ENCODE data around the gene HSD17B1.
"Not testable (repeated sequence)": the region's sequence is repeated elsewhere in the genome, so short reads cannot be mapped to it uniquely, and the experiment has no call there.

HSD17B1 gene

DNA sequence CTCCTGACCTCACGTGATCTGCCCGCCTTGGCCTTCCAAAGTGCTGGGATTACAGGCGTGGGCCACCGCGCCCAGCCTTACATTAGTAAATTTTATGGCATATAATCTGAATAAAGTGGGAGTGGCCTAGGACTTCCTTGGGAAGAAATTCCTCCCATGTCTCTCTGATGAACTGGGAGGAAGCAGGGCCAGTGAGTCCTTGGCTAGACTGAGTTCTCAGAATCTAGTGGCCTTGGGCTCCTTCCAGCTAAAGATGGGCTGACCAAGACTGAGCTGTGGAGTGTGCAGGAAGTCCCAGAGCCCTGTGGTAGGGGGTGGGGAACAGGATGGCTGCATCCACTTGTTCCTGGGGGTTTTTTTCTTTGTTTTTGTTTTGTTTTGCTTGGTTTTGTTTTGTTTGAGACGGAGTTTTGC, 26.7 kb upstream of the HSD17B1 start:
- no peak for FAIRE-seq

DNA sequence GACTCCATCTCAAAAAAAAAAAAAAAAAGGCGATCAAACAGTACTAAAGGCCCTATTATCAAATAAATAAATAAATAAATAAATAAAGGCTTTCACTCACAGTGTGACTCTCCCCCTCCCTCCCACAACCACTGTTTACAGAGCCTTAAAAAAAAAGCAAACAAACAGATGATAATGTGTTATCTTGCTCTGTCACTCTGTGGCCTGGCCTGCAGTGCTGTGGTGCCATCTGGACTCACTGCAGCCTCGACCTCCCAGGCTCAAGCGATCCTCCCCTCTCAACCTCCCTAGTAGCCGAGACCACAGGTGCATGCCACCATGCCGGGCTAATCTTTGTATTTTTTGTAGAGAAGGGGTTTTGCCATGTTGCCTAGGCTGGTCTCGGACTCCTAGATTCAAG, 24.8 kb upstream of the HSD17B1 start:
- no peak for FAIRE-seq

DNA sequence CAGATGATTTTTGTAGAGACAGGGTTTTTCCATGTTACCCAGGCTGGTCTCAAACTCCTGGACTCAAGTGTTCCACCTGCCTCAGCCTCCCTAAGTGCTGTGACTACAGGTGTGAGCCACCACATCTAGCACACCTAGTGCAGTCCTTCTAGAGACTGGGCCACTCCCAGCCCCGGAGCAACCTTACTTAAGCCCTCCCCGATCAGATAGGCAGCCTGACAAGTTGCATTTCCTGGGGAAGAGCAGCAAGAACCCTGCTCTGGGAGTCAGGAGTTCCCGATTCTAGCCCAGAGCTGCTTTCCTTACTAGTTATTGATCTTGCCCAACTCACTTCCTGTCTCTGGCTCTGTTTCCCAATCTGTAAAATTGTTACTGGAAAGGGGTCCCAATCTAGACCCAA, 23.7 kb upstream of the HSD17B1 start:
- no peak for FAIRE-seq

DNA sequence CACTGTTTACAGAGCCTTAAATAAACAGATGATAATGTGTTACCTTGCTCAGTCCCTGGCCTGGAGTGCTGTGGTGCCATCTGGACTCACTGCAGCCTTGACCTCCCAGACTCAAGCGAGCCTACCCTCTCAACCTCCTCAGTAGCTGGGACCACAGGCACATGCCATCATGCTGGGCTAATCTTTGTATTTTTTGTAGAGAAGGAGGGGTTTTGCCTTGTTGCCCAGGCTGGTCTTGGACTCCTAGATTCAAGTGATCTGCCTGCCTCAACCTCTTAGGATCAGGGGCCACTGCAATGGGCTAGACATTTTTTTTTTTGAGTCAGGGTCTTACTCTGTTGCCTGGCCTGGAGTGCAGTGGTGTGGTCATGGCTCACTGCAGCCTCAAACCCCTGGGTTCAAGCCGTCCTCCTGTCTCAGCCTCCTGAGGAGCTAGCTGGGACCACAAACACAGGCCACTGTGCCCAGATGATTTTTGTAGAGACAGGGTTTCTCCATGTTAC, 21.7 kb upstream of the HSD17B1 start:
- FAIRE-seq: no peak

DNA sequence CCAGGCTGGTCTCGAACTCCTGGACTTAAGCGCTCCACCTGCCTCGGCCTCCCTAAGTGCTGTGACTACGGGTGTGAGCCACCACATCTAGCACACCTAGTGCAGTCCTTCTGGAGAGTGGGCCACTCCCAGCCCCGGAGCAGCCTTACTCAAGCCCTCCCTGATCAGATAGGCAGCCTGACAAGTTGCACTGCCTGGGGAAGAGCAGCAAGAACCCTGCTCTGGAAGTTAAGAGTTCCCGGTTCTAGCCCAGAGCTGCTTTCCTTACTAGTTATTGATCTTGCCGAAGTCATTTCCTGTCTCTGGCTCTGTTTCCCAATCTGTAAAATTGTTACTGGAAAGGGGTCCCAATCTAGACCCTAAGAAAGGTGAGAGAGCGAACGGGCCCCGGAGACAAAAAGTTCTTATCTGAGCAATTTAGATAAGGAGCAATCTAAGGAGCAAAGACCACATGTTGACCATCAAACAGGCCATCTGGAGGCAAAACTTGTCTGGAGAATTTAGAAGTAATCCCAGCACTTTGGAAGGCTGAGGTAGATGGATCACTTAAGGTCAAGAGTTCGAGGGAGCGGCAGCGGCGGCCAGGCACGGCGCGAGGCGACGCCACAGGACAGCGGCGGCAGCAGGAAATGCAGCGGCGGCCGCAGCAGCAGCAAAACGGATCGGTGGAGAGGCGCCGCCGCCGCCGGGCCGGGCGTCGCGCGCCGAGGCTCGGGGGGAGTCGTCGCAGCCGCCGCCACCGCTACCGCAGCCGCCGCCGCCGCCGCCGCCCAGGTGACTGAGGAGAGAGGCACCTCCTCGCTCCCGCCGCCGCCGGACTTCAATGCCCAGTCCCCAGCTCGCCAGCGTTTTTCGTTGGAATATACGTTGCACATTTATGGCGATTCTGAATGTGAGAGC, 21.0 kb upstream of the HSD17B1 start:
- FAIRE-seq: no peak

DNA sequence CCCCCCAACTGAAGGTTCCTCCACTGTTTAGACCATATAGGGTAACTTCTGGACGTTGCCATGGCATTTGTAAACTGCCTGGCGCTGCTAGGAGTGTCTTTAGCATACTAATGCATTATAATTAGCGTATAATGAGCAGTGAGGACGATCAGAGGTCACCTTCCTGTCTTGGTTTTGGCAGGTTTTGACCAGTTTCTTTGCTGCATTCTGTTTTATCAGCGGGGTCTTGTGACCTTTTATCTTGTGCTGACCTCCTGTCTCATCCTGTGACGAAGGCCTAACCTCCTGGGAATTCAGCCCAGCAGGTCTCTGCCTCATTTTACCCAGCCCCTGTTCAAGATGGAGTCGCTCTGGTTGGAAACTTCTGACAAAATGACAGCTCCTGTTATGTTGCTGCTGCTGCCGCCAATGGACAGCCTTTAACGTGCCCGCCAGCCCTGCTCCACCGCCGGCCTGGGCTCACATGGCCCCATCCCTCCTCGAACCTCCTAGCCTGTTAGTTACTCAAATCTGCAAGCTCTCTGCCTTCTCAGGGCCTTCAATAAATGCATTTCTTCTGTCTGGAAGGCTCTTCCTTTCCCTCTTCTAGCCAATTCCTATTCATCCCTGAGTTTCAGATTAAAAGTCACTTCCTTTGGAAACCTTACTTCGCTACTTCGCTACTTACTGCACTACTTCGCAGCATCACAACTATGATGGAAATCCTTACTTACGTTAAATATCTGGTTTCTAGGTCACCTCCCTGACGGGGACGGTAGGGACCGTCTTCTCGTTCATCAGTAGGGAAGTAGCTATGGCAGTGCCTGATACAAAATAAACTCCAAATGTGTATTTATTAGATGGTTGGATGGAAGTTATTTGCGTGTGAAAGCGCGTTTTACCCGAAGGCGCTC, 17.3 kb upstream of the HSD17B1 start:
- no peak for FAIRE-seq

DNA sequence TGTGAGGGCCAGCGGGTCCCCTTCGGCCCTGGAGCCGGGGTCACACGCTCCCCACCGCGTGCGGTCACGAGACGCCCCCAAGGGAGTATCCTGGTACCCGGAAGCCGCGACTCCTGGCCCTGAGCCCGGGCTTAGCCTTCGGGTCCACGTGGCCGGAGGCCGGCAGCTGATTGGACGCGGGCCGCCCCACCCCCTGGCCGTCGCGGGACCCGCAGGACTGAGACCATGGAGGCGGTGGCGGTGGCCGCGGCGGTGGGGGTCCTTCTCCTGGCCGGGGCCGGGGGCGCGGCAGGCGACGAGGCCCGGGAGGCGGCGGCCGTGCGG, 16.7 kb upstream of the HSD17B1 start, which contains the start of gene NAGLU:
Gene NAGLU, plus strand, starts transcription at position 194 of the 324 bp plus-strand sequence. Its CDS starts 32 bp downstream, at position 226.
- no peak for FAIRE-seq

DNA sequence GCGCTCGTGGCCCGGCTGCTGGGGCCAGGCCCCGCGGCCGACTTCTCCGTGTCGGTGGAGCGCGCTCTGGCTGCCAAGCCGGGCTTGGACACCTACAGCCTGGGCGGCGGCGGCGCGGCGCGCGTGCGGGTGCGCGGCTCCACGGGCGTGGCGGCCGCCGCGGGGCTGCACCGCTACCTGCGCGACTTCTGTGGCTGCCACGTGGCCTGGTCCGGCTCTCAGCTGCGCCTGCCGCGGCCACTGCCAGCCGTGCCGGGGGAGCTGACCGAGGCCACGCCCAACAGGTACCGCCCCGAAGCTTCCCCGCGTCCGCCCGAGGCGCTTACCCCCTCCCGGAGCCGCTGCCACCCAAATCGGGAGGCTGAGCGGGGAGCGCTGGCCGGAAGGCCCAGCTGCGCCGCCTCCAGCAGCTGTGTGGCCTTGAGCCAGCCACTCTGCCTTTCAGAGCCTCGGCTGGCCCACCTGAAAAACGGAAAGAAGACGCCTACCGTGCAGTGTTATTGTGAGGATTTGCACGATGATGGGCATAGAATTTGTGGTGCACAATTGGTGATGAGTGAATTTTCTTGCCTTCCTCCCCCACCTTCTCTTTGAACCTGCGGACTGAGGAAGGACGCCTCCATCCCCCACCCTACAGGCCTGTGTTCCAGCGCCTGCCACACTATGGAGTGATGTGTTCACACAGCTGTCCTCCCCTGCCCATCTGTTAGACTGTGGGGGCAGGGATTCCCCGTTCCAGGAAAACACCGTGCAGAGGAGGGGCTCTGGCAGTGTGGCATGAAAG, 16.2 kb upstream of the HSD17B1 start:
- FAIRE-seq: no peak

DNA sequence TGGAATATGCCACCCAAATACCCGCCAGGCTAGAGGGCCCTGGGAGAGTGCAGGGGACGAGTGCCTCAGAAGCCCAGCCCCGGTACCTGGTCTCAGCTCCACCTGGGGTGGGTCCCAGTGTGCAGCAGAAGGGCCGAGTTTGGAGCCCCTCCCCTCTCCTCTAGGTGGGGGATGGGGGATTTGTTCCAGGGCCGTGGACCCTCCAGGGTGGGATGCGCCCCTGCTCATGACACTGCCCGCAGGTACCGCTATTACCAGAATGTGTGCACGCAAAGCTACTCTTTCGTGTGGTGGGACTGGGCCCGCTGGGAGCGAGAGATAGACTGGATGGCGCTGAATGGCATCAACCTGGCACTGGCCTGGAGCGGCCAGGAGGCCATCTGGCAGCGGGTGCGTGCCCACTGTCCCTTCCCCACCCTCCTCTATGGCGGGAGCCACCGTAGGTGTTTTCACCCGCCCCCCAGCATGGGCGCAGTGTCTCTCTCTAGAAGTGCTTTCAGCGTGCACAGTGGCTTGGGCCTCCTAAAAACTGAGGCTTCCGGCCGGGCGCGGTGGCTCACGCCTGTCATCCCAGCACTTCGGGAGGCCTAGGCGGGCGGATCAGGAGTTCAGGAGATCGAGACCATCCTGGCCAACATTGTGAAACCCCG, 15.4 kb upstream of the HSD17B1 start:
- FAIRE-seq: no peak

DNA sequence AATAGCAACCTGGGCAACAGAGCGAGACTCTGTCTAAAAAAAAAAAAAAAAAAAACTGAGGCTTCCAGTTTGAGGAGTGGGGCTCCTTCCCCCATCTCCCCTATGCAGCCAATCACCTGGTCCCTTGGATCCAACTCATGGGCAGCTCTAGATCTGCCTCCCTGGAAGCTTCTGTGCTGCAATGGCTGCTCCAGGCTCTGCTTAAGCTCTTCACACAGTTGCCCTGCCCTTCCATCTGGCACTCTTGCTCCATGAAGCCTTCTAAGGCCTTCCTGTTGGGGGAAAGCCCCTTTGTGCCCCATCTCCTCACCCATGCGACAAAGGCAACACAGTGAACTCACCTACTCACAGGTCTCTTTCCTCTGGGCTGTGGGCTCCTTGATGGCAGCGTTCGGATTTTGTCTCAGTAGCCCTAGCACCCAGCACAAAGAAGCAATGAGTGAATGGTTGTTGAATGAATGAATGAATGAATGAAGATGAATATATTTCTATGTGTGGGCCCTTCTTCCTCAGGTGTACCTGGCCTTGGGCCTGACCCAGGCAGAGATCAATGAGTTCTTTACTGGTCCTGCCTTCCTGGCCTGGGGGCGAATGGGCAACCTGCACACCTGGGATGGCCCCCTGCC, 14.8 kb upstream of the HSD17B1 start:
- no peak for FAIRE-seq

DNA sequence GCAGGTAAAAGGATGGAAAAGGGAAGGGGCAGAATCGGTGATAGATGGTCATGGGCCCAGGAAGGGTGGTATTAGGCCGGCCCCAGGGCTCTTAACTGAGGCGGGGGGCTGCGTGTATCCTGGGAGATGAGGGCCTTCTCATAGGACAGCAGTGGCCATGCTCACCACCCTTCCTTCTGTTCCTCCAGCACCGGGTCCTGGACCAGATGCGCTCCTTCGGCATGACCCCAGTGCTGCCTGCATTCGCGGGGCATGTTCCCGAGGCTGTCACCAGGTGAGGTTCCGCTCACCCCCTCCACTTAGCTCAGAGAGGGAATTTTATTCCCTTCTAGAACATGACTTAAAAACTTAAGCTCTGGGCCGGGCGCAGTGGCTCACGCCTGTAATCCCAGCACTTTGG, 14.2 kb upstream of the HSD17B1 start:
- FAIRE-seq: no peak

DNA sequence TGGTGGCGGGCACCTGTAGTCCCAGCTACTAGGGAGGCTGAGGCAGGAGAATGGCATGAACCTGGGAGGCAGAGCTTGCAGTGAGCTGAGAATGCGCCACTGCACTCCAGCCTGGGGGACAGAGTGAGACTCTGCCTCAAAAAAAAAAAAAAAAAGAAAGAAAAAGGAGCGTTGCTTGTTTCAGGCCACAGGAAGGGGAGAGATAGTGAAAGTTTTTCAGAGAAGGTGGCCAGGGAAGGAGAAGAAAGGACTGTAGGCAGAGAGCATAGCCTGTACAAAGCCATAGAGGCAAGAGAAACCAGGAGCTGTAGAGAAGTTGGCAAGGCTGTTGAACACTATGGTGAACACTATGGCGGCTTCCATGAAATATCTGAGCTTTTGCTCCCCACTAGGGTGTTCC, 12.2 kb upstream of the HSD17B1 start:
- not testable (repeated sequence) for FAIRE-seq

DNA sequence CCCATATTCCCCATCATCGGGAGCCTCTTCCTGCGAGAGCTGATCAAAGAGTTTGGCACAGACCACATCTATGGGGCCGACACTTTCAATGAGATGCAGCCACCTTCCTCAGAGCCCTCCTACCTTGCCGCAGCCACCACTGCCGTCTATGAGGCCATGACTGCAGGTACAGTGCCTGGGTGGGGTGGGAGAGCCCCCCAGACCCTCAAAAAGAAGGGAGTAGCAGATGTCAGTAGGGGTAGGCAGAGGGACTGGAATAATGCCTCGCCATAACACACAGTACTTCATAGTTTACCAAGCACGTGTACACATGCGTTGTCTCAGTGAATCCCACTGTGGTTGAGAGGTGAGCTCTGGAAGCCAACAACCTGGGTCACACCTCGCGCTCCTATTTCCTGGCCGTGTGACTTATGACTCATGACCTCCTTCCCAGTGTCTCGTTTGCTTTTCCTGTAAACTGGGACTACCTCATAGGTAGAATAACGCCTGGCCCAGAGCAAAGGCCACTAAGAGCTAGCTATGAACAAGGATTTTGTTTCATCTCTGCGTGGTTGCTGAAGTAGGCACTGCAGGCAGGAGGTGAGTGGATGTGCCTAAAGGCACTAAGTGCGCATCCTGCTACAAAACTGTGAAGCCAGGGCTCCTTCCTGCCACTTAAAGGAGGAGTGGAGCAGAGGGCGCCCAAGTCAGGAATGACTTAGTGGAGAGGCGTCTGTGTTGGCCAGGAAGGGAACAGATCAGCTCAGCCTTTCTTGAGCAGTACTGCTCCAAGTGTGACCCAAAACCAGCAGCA, 11.5 kb upstream of the HSD17B1 start:
- FAIRE-seq: no peak

DNA sequence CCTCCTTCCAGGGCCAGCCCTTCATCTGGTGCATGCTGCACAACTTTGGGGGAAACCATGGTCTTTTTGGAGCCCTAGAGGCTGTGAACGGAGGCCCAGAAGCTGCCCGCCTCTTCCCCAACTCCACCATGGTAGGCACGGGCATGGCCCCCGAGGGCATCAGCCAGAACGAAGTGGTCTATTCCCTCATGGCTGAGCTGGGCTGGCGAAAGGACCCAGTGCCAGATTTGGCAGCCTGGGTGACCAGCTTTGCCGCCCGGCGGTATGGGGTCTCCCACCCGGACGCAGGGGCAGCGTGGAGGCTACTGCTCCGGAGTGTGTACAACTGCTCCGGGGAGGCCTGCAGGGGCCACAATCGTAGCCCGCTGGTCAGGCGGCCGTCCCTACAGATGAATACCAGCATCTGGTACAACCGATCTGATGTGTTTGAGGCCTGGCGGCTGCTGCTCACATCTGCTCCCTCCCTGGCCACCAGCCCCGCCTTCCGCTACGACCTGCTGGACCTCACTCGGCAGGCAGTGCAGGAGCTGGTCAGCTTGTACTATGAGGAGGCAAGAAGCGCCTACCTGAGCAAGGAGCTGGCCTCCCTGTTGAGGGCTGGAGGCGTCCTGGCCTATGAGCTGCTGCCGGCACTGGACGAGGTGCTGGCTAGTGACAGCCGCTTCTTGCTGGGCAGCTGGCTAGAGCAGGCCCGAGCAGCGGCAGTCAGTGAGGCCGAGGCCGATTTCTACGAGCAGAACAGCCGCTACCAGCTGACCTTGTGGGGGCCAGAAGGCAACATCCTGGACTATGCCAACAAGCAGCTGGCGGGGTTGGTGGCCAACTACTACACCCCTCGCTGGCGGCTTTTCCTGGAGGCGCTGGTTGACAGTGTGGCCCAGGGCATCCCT, 9.3 kb upstream of the HSD17B1 start:
- FAIRE-seq: no peak

DNA sequence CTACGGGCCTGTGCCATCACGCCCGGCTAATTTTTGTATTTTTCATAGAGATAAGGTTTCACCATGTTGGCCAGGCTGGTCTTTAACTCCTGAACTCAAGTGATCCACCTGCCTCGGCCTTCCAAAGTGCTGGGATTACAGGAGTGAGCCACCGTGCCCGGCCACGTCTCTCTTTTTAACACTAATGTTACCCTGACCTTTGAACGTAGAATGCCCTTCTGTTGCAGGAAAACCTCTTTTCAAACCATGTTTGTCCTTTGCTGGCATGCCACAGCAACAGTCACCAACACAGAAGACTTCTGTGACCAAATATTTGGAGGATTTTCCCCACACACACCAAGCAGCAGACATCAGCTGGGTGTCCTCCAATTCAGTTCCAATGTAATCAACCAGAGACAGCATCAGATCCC, 7.8 kb upstream of the HSD17B1 start:
- no peak for FAIRE-seq

DNA sequence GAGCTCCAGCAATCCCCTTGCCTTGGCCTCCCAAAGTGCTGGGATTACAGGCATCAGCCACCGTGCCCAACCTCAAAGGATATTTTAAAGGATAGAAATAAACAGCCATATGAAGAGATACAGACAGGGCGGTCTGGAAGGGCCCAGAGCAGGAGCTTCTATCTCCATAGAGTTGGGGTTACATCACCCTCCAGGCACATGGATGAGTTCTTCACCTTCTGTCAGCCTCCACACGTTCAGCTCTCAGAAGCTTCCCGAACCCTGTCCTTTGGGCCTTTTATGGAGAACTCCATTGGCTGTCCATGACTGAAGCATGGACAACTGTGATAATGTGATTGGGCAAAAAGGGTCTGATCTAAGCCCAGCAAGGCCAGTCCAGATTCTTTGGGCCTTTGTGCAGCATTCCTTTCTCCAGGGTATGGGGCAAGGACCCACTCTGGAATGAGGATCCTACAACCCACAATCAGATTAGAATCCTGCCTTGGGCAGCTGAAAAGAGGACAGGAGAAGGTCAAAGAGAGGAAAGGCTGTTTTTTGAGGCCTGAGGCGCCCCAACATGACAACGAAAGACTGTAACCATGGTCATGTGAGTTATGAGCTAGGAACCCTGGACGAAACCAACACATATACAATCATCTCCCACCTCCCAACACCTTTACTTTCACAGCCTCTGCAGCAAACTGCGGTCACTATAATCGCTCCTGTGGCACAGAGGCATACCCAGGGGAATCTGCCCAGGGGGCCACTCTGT, 6.8 kb upstream of the HSD17B1 start:
- not testable (repeated sequence) for FAIRE-seq

DNA sequence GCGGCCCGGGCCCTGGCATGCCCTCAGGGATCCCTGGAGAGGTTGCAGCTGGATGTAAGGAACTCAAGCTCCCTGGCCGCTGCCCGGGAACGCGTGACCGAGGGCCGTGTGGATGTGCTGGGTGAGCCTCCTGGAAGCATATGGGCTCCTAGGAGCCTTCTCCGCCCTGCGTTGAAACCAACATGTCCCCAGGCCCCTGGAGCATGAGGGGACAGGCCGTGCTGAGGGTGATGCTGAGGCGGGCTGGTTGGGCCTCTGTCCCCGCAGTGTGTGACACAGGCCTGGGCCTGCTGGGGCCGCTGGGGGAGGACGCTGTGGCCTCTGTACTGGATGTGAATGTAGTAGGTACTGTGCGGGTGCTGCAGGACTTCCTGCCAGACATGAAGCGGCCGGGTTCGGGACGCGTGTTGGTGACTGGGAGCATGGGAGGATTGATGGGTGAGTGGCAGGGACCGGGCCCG, 5.7 kb upstream of the HSD17B1 start:
- no peak for FAIRE-seq

DNA sequence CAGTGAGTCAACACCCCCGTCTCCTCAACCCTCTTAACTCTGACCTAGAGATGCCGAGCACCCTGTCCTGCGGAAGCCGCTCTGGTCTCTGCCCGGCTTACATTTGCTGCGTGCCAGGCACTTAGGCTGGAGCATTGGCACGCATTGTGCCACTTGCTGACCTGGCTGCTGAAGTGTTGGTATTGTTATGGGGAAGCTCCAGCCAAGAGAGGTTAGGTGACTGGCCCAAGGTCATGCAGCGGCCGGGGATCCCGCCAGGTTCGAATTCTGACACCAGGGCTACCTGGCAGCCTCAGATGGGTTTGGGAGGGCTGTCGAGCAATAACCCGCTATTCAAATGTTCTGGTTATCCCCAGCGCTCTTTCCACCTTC, 5.0 kb upstream of the HSD17B1 start:
- FAIRE-seq: no peak

All from G401.6 (cell line).